Epithelial cell of proximal tubule (primary cell): ENCODE results near the gene EML5. TPM values are rescaled to one million over a fixed set of nuclear protein-coding genes. Genes with fewer than 3 reads are reported as not detected.
"Not testable (repeated sequence)": the region's sequence is repeated elsewhere in the genome, so short reads cannot be mapped to it uniquely, and the experiment has no call there.

Source experiments
- DNase-seq: peaks from one replicate; pipeline ENCODE4 v3.0.0-alpha.2; 2011; ENCODE audit warnings: low read depth
- H3K4me3 ChIP-seq: 2 replicates; pipeline ENCODE4 v1.5.1; 2011; ENCODE audit warnings: low read depth, mild to moderate bottlenecking, low read length
- total RNA-seq: library from RNA; depleted of rRNA; stranded (reverse); fragments of >200 nt; gene quantifications from 2 replicates; pipeline ENCODE4 v1.2.3, GENCODE V29; 2015
- TF ChIP-seq, protein P1 (sequence below): conservative IDR thresholded peaks from 2 replicates; pipeline ENCODE4 v1.5.1; 2012; ENCODE audit warnings: low read depth, mild to moderate bottlenecking, low read length

EML5 gene
- total RNA-seq, 1 donor from 2014 or later = 0.40 TPM

DNA sequence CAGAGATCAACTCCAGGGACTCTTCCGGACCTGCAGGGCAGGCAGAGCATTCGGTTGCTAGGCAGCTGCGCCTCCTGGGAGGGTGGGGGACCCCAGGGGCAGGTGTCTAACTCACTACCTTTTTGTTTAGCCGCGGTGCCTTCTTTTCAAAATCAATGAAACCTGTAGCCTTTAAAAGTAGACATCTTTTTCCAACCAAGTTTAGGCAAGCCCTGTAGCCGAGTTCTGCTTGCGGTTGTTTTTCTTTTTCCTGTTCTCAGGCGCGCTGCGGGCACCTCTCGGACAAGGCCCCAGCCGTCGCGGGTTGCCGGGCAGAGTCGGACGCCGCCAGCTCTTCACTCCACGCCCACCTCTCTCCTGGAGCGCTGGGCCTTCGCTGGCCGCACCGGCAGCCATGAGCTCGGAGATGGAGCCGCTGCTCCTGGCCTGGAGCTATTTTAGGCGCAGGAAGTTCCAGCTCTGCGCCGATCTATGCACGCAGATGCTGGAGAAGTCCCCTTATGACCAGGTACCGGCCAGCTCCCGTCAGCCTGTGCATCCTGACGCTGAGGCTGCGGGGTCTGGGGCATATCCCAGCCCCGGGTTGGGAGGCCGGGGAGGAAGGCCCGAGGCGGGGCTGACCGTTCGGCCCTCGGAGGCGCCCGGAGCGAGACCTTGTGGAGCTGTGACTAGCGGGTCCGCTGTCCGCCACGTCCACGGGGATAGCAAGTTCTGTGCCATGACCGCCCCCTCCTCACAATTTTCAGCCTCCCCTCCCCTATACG, 31.7 kb upstream of the EML5 start, which contains the start of gene TTC8:
TSS of gene TTC8 (plus strand) at position 338 of the 764 bp plus-strand sequence. CDS start at position 395, 57 bp downstream.
- TF ChIP-seq, protein P1, sequence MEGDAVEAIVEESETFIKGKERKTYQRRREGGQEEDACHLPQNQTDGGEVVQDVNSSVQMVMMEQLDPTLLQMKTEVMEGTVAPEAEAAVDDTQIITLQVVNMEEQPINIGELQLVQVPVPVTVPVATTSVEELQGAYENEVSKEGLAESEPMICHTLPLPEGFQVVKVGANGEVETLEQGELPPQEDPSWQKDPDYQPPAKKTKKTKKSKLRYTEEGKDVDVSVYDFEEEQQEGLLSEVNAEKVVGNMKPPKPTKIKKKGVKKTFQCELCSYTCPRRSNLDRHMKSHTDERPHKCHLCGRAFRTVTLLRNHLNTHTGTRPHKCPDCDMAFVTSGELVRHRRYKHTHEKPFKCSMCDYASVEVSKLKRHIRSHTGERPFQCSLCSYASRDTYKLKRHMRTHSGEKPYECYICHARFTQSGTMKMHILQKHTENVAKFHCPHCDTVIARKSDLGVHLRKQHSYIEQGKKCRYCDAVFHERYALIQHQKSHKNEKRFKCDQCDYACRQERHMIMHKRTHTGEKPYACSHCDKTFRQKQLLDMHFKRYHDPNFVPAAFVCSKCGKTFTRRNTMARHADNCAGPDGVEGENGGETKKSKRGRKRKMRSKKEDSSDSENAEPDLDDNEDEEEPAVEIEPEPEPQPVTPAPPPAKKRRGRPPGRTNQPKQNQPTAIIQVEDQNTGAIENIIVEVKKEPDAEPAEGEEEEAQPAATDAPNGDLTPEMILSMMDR = no peak
- DNase-seq = peak; percentile 52
- peak within 1 kb of the TSS; percentile 89 for H3K4me3 ChIP-seq

DNA sequence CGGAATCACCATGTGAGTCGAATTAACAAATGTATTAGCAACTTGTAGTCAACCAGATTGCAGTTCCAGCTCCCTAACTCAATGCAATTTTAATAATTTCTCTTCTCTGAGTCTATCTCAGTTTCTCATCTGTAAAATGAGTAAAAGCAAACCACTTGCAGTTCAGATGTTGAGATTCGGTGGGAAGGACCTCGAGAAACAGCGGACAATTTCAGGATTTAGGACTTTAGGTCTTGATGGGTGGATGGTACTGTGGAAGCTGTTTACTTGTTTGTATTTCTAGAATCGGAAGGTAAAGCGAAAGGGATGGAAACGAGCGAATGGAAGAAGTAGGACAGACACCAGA, 31.2 kb upstream of the EML5 start:
- TF ChIP-seq, protein P1 = no peak
- no peak for DNase-seq
- peak overlapping the region; percentile 89 for H3K4me3 ChIP-seq

DNA sequence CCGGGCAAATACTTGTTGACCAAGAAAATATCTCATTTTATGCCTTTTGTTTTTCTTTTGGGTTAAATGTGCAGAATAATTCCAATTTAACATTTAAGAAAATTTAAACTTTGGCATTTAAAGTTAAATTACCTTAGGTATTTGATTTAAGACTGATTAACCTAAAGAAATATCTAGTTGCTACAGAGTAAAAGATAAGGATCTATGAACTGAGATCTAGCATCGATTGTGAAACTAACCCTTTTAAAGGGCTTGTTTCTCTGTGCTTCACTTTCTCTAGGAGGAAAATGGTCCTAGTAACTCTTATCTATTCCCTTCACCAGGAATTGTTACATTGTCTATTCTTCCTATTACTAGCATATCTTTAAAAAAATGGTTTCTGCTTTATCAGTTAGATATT, 29.1 kb upstream of the EML5 start:
- no peak overlapping the region for H3K4me3 ChIP-seq
- DNase-seq = no peak
- TF ChIP-seq, protein P1 = no peak

DNA sequence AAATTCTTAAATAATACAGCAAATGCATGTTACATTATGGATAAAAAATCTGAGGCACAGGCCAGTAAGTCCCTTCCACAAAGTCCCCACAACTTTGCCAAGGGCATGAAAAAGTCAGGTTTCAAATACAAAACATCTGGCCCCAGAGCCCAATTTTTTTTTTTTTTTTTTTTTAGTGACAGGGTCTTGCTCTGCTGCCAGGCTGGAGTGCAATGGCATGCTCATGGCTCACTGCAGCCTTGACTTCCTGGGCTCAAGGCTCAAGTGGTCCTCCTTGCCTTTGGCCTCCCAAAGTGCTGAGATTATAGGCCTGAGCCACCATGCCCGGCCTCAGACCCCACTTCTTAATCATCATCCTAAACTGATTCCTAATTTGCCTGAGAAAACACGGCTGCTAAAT, 28.6 kb upstream of the EML5 start:
- H3K4me3 ChIP-seq = no peak overlapping the region
- DNase-seq = no peak
- TF ChIP-seq, protein P1 = no peak

DNA sequence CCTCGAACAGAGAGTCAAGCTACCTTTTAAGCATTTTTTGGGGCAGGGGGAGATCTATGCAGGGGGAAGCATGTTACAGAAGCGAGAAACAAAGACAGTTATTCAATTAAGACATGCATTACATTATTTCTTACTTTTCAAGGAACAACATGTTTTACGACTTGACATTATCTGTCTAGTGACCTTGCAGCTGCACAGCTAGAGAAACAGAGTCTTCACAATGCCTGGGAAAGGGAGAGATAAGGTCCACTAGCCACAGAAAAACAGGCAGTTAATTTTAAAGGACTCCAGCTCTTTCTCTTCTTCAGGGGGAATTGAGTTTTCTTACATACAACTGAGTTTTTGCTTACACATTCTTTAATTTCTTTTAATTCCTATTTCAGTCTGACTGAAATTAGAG, 26.9 kb upstream of the EML5 start:
- H3K4me3 ChIP-seq = not testable (repeated sequence)

DNA sequence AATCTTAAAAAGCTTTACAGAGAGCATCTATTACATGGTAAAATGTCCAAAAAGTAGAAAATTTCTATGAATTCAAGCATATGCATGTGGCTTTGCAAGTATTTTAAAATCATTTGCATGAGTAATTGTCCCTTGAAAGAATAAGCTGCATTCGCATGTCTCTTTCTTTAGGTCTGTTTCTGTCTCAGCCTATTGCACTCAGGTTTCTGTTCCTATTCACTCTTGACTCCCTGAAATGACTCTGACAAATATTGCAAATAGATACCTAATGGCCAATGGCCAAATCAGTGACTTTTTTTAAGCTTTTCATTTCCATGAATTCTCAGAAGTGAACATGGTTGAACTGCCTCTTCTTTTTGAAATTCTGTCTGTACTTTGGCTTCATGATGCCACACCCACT, 25.3 kb upstream of the EML5 start:
- TF ChIP-seq, protein P1 = no peak
- no peak for DNase-seq
- no peak overlapping the region for H3K4me3 ChIP-seq

More for the DNA sequence above, 26.9 kb upstream of the EML5 start:
- DNase-seq = not testable (repeated sequence)

DNA sequence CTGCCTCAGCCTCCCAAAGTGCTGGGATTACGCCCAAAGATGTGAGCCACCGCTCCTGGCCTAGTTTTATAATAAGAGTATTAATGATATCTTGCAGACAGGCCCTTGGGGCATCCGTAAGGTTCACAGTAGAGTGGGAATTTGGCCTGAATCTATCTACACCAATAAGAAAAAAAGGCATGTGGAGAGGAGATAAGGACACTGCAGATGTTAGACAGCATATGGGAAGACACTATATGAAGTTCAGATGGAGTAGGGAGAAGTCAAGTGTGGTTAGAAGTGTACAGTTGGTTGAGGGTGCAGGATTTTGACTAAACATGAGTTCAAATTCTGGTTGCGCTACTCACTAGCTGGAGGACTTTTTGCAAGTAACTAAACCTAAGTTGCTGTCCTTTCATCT, 23.2 kb upstream of the EML5 start:
- TF ChIP-seq, protein P1 = no peak
- no peak for DNase-seq
- no peak overlapping the region for H3K4me3 ChIP-seq
